Stimulated activated CD8-positive, alpha-beta memory T cell treated with anti-CD3 and anti-CD28 coated beads, Interleukin-2, amount 100 ng/mL, for 48 hours (primary cell): Measurements from ENCODE around the gene TMEM200C.
A peak's percentile ranks its signal among the peaks of the same experiment; 100 is the strongest.
"Not testable (repeated sequence)": the region's sequence is repeated elsewhere in the genome, so short reads cannot be mapped to it uniquely, and the experiment has no call there.

Source experiments
- DNase-seq, 2 donors: peaks; one replicate each; pipeline ENCODE4 v3.0.0-alpha.2; 2020; ENCODE audit warnings: low read depth in 2 of 2

The TMEM200C gene

GRCh38 chr18:5892823-5893431 is 2.4 kb downstream of the TMEM200C start:
- DNase-seq = no peak

- no peak for DNase-seq
Observed at GRCh38 chr18:5891854-5892215, 3.5 kb downstream of the TMEM200C start.

- no peak for DNase-seq
Observed at GRCh38 chr18:5891184-5891853, 4.0 kb downstream of the TMEM200C start.

GRCh38 chr18:5890331-5891183 is 4.8 kb downstream of the TMEM200C start:
- DNase-seq = peak; percentile 13 to 27

- no peak for DNase-seq
Observed at GRCh38 chr18:5885361-5885760, 10.0 kb downstream of the TMEM200C start.

GRCh38 chr18:5884375-5884774 is 10.9 kb downstream of the TMEM200C start:
- DNase-seq = no peak

- no peak for DNase-seq
Observed at GRCh38 chr18:5879479-5879882, 15.8 kb downstream of the TMEM200C start.

GRCh38 chr18:5876891-5877290 is 18.4 kb downstream of the TMEM200C start:
- no peak for DNase-seq

- no peak for DNase-seq
Observed at GRCh38 chr18:5874336-5874735, 21.0 kb downstream of the TMEM200C start.

GRCh38 chr18:5872886-5873285 is 22.4 kb downstream of the TMEM200C start:
- no peak for DNase-seq

GRCh38 chr18:5871426-5871825 is 23.9 kb downstream of the TMEM200C start:
- DNase-seq = no peak

- peak in 1 of 2 donors; percentile 13 for DNase-seq
Observed at GRCh38 chr18:5868218-5868854, 27.0 kb downstream of the TMEM200C start.

GRCh38 chr18:5865521-5865920 is 29.8 kb downstream of the TMEM200C start:
- no peak for DNase-seq

- not testable (repeated sequence) for DNase-seq
Observed at GRCh38 chr18:5862127-5862526, 33.2 kb downstream of the TMEM200C start.

GRCh38 chr18:5857180-5857579 is 38.1 kb downstream of the TMEM200C start:
- no peak for DNase-seq

GRCh38 chr18:5853253-5853652 is 42.1 kb downstream of the TMEM200C start:
- no peak for DNase-seq

- DNase-seq = no peak
Observed at GRCh38 chr18:5851998-5852397, 43.3 kb downstream of the TMEM200C start.

- DNase-seq = no peak
Observed at GRCh38 chr18:5842653-5843052, 52.7 kb downstream of the TMEM200C start.

- no peak for DNase-seq
Observed at GRCh38 chr18:5841518-5841917, 53.8 kb downstream of the TMEM200C start.

- no peak for DNase-seq
Observed at GRCh38 chr18:5840547-5840946, 54.8 kb downstream of the TMEM200C start.

GRCh38 chr18:5840025-5840424 is 55.3 kb downstream of the TMEM200C start:
- no peak for DNase-seq

GRCh38 chr18:5839102-5839501 is 56.2 kb downstream of the TMEM200C start:
- DNase-seq = no peak
